HEK293T (cell line): ENCODE data around the gene GABBR2.

Experiments
- CTCF ChIA-PET: fragments of 350-600 bp; formaldehyde crosslinking; extraction: SDS; loops from one replicate; lab custom pipeline; 2021; ENCODE audit warnings: antibody characterized with exemption, inconsistent platforms; lab: Yijun Ruan, JAX
- POLR2A ChIA-PET: fragments of 350-600 bp; formaldehyde crosslinking; extraction: SDS; loops from one replicate; lab custom pipeline; 2020; ENCODE audit warnings: antibody characterized with exemption, inconsistent platforms; lab: Yijun Ruan, JAX
- DNase-seq: peaks from one replicate; pipeline ENCODE4 v3.0.0; 2012; ENCODE audit warnings: mixed read lengths; ENCODE audit errors: extremely low spot score
- ARNT ChIP-seq: fragments of 450-650 bp; IDR thresholded peaks from 2 replicates; pipeline ENCODE4 v1.6.1; 2017; ENCODE audit warnings: mild to moderate bottlenecking
- BHLHE40 ChIP-seq: fragments of 450-650 bp; IDR thresholded peaks from 2 replicates; pipeline ENCODE4 v1.6.1; 2016; ENCODE audit warnings: mild to moderate bottlenecking, moderate library complexity, borderline replicate concordance
- CTBP1 ChIP-seq: fragments of 450-650 bp; IDR thresholded peaks from 2 replicates; pipeline ENCODE4 v1.6.1; 2016; ENCODE audit warnings: borderline replicate concordance
- ELF4 ChIP-seq: fragments of 450-650 bp; IDR thresholded peaks from 2 replicates; pipeline ENCODE4 v1.6.1; 2017; ENCODE audit warnings: antibody characterized with exemption
- FOXA1 ChIP-seq: fragments of 450-650 bp; IDR thresholded peaks from 2 replicates; pipeline ENCODE4 v1.6.1; 2016; ENCODE audit warnings: mild to moderate bottlenecking
- FOXK2 ChIP-seq: fragments of 450-650 bp; IDR thresholded peaks from 2 replicates; pipeline ENCODE4 v1.6.1; 2016; ENCODE audit warnings: mild to moderate bottlenecking
- FOXM1 ChIP-seq: fragments of 450-650 bp; IDR thresholded peaks from 2 replicates; pipeline ENCODE4 v1.6.1; 2017; ENCODE audit warnings: mild to moderate bottlenecking, borderline replicate concordance
- HDGF ChIP-seq: fragments of 450-650 bp; IDR thresholded peaks from 2 replicates; pipeline ENCODE4 v1.6.1; 2017; ENCODE audit warnings: antibody characterized with exemption, borderline replicate concordance
- L3MBTL2 ChIP-seq: fragments of 450-650 bp; conservative IDR thresholded peaks from 2 replicates; pipeline ENCODE4 v1.6.1; 2016; ENCODE audit warnings: mild to moderate bottlenecking
- LEF1 ChIP-seq: fragments of 450-650 bp; IDR thresholded peaks from 2 replicates; pipeline ENCODE4 v1.6.1; 2017; ENCODE audit warnings: mild to moderate bottlenecking, borderline replicate concordance
- NFRKB ChIP-seq: fragments of 450-650 bp; IDR thresholded peaks from 2 replicates; pipeline ENCODE4 v1.6.1; 2016; ENCODE audit warnings: mild to moderate bottlenecking, moderate library complexity
- PKNOX1 ChIP-seq: fragments of 450-650 bp; IDR thresholded peaks from 2 replicates; pipeline ENCODE4 v1.6.1; 2016
- SP1 ChIP-seq: fragments of 450-650 bp; IDR thresholded peaks from 2 replicates; pipeline ENCODE4 v1.6.1; 2017
- SUZ12 ChIP-seq: fragments of 450-650 bp; IDR thresholded peaks from 2 replicates; pipeline ENCODE4 v1.6.1; 2016; ENCODE audit warnings: mild to moderate bottlenecking
- TARDBP ChIP-seq: fragments of 450-650 bp; IDR thresholded peaks from 2 replicates; pipeline ENCODE4 v1.6.1; 2016
- ZNF384 ChIP-seq: fragments of 450-650 bp; IDR thresholded peaks from 2 replicates; pipeline ENCODE4 v1.6.1; 2016

The GABBR2 gene

GRCh38 chr9:98500337-98500919 lies 208.3 kb downstream of the GABBR2 start:
- TF ChIP-seq SP1 (no peak), NFRKB (no peak), HDGF (no peak), SUZ12 (no peak), PKNOX1 (no peak), BHLHE40 (no peak), L3MBTL2 (no peak)
- no peak for DNase-seq
- CTCF ChIA-PET = no interaction called here
- POLR2A ChIA-PET = no interaction called here

GRCh38 chr9:98495530-98495929 lies 213.2 kb downstream of the GABBR2 start:
- no peak for DNase-seq
- CTCF ChIA-PET = no interaction called here
- POLR2A ChIA-PET = no interaction called here
- TF ChIP-seq ELF4 (no peak), CTBP1 (no peak), LEF1 (no peak)

GRCh38 chr9:98494852-98495251 lies 213.9 kb downstream of the GABBR2 start:
- TF ChIP-seq NFRKB (no peak), FOXA1 (no peak), L3MBTL2 (no peak), FOXK2 (no peak), ARNT (no peak), LEF1 (no peak), BHLHE40 (no peak), ZNF384 (no peak), SUZ12 (no peak), ELF4 (no peak), CTBP1 (no peak), SP1 (no peak), HDGF (no peak), FOXM1 (no peak), PKNOX1 (no peak)
- ChIA-PET CTCF (no interaction called here), POLR2A (no interaction called here)
- DNase-seq = no peak

GRCh38 chr9:98491828-98492227 lies 216.9 kb downstream of the GABBR2 start:
- CTCF ChIA-PET = no interaction called here
- no peak for DNase-seq
- TF ChIP-seq CTBP1 (no peak), ELF4 (no peak), HDGF (no peak), TARDBP (no peak), NFRKB (no peak)
- POLR2A ChIA-PET = no interaction called here

- POLR2A ChIA-PET = no interaction called here
- CTCF ChIA-PET = no interaction called here
- TF ChIP-seq SUZ12 (no peak), CTBP1 (no peak), ELF4 (no peak), FOXK2 (no peak), BHLHE40 (no peak), ARNT (no peak), L3MBTL2 (no peak), FOXA1 (no peak), SP1 (no peak), LEF1 (no peak), PKNOX1 (no peak), NFRKB (no peak), HDGF (no peak), FOXM1 (no peak), TARDBP (no peak)
- DNase-seq = no peak
Measured at GRCh38 chr9:98491231-98491651, 217.5 kb downstream of the GABBR2 start.

GRCh38 chr9:98488571-98489312 lies 220.0 kb downstream of the GABBR2 start:
- TF ChIP-seq TARDBP (no peak), BHLHE40 (no peak), HDGF (no peak), SP1 (no peak), FOXM1 (no peak), CTBP1 (no peak), ZNF384 (no peak), LEF1 (no peak), ELF4 (no peak), NFRKB (no peak), ARNT (no peak), FOXK2 (no peak), SUZ12 (no peak), PKNOX1 (no peak), L3MBTL2 (no peak), FOXA1 (no peak)
- no peak for DNase-seq
- ChIA-PET CTCF (interaction anchor here (0.9 kb wide), 1 partner anchor 29 kb away, joined by 5 read pairs; no protein-coding TSS in a partner anchor), POLR2A (no interaction called here)
